GM23338 (cell line): ENCODE data around the gene SOAT1. TPM values are rescaled to one million over a fixed set of nuclear protein-coding genes. Genes with fewer than 3 reads are reported as not detected.

Experiments used
- ATAC-seq: fragments of 200-7000 bp; cut with Tn5 transposase; 3 replicates; pipeline ENCODE4 v1.9.1; 2020
- DNase-seq: peaks from one replicate; pipeline ENCODE4 v3.0.0-alpha.2; 2015; ENCODE audit warnings: low spot score
- H2AFZ ChIP-seq: fragments of 200-600 bp; sonication (generic); 2 replicates; pipeline ENCODE4 v1.8.0; 2016; ENCODE audit warnings: antibody characterized with exemption, mild to moderate bottlenecking, moderate library complexity
- H3F3A ChIP-seq: fragments of 200-600 bp; sonication (generic); replicated peaks from 2 replicates; pipeline ENCODE4 v1.8.0; 2017; ENCODE audit warnings: antibody characterized with exemption, mixed run types, low read depth
- H3K27ac ChIP-seq: fragments of 200-600 bp; sonication (generic); 2 replicates; pipeline ENCODE4 v1.6.1; 2016; ENCODE audit warnings: low read depth
- H3K27me3 ChIP-seq: fragments of 200-600 bp; sonication (generic); 2 replicates; pipeline ENCODE4 v1.8.0; 2016; ENCODE audit warnings: mild to moderate bottlenecking, mixed run types, moderate library complexity; ENCODE audit not compliant: insufficient read depth
- H3K36me3 ChIP-seq: fragments of 200-600 bp; sonication (generic); 2 replicates; pipeline ENCODE4 v1.8.0; 2016; ENCODE audit warnings: mild to moderate bottlenecking; ENCODE audit not compliant: insufficient read depth
- H3K4me1 ChIP-seq: fragments of 200-600 bp; sonication (generic); 2 replicates; pipeline ENCODE4 v1.8.0; 2016; ENCODE audit warnings: mild to moderate bottlenecking, moderate library complexity; ENCODE audit not compliant: insufficient read depth
- H3K4me2 ChIP-seq: fragments of 200-600 bp; sonication (generic); 2 replicates; pipeline ENCODE4 v1.7.1; 2017; ENCODE audit warnings: mixed run types
- H3K4me3 ChIP-seq: fragments of 200-600 bp; sonication (generic); 2 replicates; pipeline ENCODE4 v1.6.1; 2016; ENCODE audit warnings: mixed run types
- H3K79me2 ChIP-seq: fragments of 200-600 bp; sonication (generic); replicated peaks from 2 replicates; pipeline ENCODE4 v1.8.0; 2017; ENCODE audit warnings: mild to moderate bottlenecking; ENCODE audit not compliant: insufficient read depth
- H3K9me2 ChIP-seq: fragments of 200-600 bp; sonication (generic); 2 replicates; pipeline ENCODE4 v1.8.0; 2017; ENCODE audit not compliant: insufficient read depth
- H4K20me1 ChIP-seq: fragments of 200-600 bp; sonication (generic); replicated peaks from 2 replicates; pipeline ENCODE4 v1.8.0; 2017; ENCODE audit warnings: mild to moderate bottlenecking; ENCODE audit not compliant: insufficient read depth
- H3K27ac Mint-ChIP-seq: 2 replicates; pipeline ENCODE4 v1.8.0; 2020; ENCODE audit warnings: inconsistent platforms, mild to moderate bottlenecking, moderate library complexity, mixed read lengths
- H3K27me3 Mint-ChIP-seq: 3 replicates; pipeline ENCODE4 v1.8.0; 2022; ENCODE audit warnings: low read depth, mild to moderate bottlenecking, moderate library complexity, mixed read lengths, inconsistent platforms; ENCODE audit not compliant: insufficient read depth, poor library complexity
- H3K36me3 Mint-ChIP-seq: 3 replicates; pipeline ENCODE4 v1.8.0; 2021; ENCODE audit warnings: low read depth, mild to moderate bottlenecking, inconsistent platforms, moderate library complexity, mixed read lengths
- H3K4me1 Mint-ChIP-seq: 3 replicates; pipeline ENCODE4 v1.8.0; 2020; ENCODE audit warnings: mild to moderate bottlenecking, inconsistent platforms, mixed read lengths
- H3K4me3 Mint-ChIP-seq: 3 replicates; pipeline ENCODE4 v1.8.0; 2021; ENCODE audit warnings: moderate library complexity, mild to moderate bottlenecking, inconsistent platforms, mixed read lengths
- H3K9me3 Mint-ChIP-seq: 3 replicates; pipeline ENCODE4 v1.8.0; 2020; ENCODE audit warnings: moderate library complexity, mild to moderate bottlenecking, inconsistent platforms, mixed read lengths
- CREB1 ChIP-seq: fragments of 250-450 bp; sonication (Bioruptor Pico); IDR thresholded peaks from 2 replicates; pipeline ENCODE4 v1.5.0; 2020; ENCODE audit warnings: low read depth, mild to moderate bottlenecking, moderate library complexity
- EZH2 ChIP-seq: fragments of 200-600 bp; sonication (generic); IDR thresholded peaks from one replicate; pipeline ENCODE4 v1.8.0; 2017; ENCODE audit warnings: antibody characterized with exemption, mild to moderate bottlenecking, low read depth; ENCODE audit not compliant: unreplicated experiment
- EZH2phosphoT487 ChIP-seq: fragments of 200-600 bp; sonication (generic); IDR thresholded peaks from one replicate; pipeline ENCODE4 v1.8.1; 2018; ENCODE audit warnings: antibody characterized with exemption; ENCODE audit not compliant: unreplicated experiment
- POLR2AphosphoS5 ChIP-seq: IDR thresholded peaks from 2 replicates; pipeline ENCODE4 v1.6.1; 2016; ENCODE audit warnings: antibody characterized with exemption, low read depth
- ZNF114 ChIP-seq: fragments of 250-450 bp; sonication (Bioruptor Pico); IDR thresholded peaks from 2 replicates; pipeline ENCODE4 v1.5.0; 2020; ENCODE audit warnings: mild to moderate bottlenecking, moderate library complexity
- ZNF331 ChIP-seq: fragments of 250-450 bp; sonication (Bioruptor Pico); IDR thresholded peaks from 2 replicates; pipeline ENCODE4 v1.5.0; 2020; ENCODE audit warnings: low read depth, mild to moderate bottlenecking, moderate library complexity
- ZNF462 ChIP-seq: fragments of 250-450 bp; sonication (Bioruptor Pico); IDR thresholded peaks from 2 replicates; pipeline ENCODE4 v1.5.0; 2020; ENCODE audit warnings: mild to moderate bottlenecking, moderate library complexity
- polyA plus RNA-seq: library from polyadenylated mRNA; unstranded; fragments of >200 nt; fragmentation: Nextera tagmentation; extraction: Ambion mirVana; gene quantifications from 2 replicates; pipeline ENCODE4 v1.2.1, GENCODE V29; 2016
- total RNA-seq: library from RNA; depleted of rRNA; stranded (reverse); fragments of >200 nt; shearing (Covaris generic); gene quantifications from 2 replicates; pipeline ENCODE4 v1.2.3, GENCODE V29; 2014

Gene SOAT1
- total and polyA plus RNA-seq, 2 experiments from 2014 or later: 1.3 to 2.6 TPM

- Histone ChIP-seq H3K4me1 (peaks cover 11% of the 10 kb centered on the region), H3K27me3 (no peaks in the 10 kb centered on the region), H4K20me1 (no peaks in the 10 kb centered on the region), H3K36me3 (no peaks in the 10 kb centered on the region), H2AFZ (no peak overlapping the region), H3K4me2 (no peak overlapping the region), H3F3A (no peaks in the 10 kb centered on the region), H3K4me3 (no peak overlapping the region), H3K79me2 (no peaks in the 10 kb centered on the region), H3K9me2 (no peaks in the 10 kb centered on the region), H3K27ac (no peak overlapping the region)
- Mint-ChIP-seq H3K36me3 (no peaks in the 10 kb centered on the region; the same call in 2 of the 3 replicates), H3K27me3 (peaks cover 2% of the 10 kb centered on the region), H3K27ac (no peak overlapping the region), H3K4me1 (peaks cover 10% of the 10 kb centered on the region), H3K9me3 (0 out of 3 replicates have a peak, but pooled peaks cover 4% of the 10 kb centered on the region), H3K4me3 (no peak overlapping the region)
- ATAC-seq (no peak), DNase-seq (no peak)
- no peak for TF ChIP-seq POLR2AphosphoS5
- TF ChIP-seq ZNF462 (CRISPR knock-in tag): no peak
- TF ChIP-seq EZH2: no peak
- no peak for TF ChIP-seq ZNF331 (CRISPR knock-in tag)
- no peak for TF ChIP-seq ZNF114 (CRISPR knock-in tag)
Measured at GRCh38 chr1:179334440-179334839, 40.8 kb downstream of the SOAT1 start.

GRCh38 chr1:179337288-179337687 is 43.7 kb downstream of the SOAT1 start:
- ATAC-seq (no peak), DNase-seq (no peak)
- H3K4me1 Mint-ChIP-seq: no peaks in the 10 kb centered on the region
- no peaks in the 10 kb centered on the region for H3K79me2 ChIP-seq
- no peaks in the 10 kb centered on the region for H3K4me1 ChIP-seq
- H4K20me1 ChIP-seq: no peaks in the 10 kb centered on the region
- H3K4me3 ChIP-seq: no peak overlapping the region
- H3K4me3 Mint-ChIP-seq: no peak overlapping the region
- no peak overlapping the region for H2AFZ ChIP-seq
- H3K36me3 Mint-ChIP-seq: no peaks in the 10 kb centered on the region
- H3K27ac Mint-ChIP-seq: no peak overlapping the region
- no peaks in the 10 kb centered on the region for H3F3A ChIP-seq
- H3K27me3 Mint-ChIP-seq: peaks cover 2% of the 10 kb centered on the region
- H3K27ac ChIP-seq: no peak overlapping the region
- no peaks in the 10 kb centered on the region for H3K9me3 Mint-ChIP-seq
- no peaks in the 10 kb centered on the region for H3K9me2 ChIP-seq
- no peaks in the 10 kb centered on the region for H3K27me3 ChIP-seq
- H3K4me2 ChIP-seq: no peak overlapping the region
- H3K36me3 ChIP-seq: no peaks in the 10 kb centered on the region
- TF ChIP-seq POLR2AphosphoS5 (no peak), ZNF114 (CRISPR knock-in tag) (no peak), CREB1 (no peak), EZH2 (no peak), EZH2phosphoT487 (no peak)
